Ovary (tissue), 9 donors: ENCODE measurements around the gene DAZAP2. TPM values are rescaled to one million over a fixed set of nuclear protein-coding genes. Genes with fewer than 3 reads are reported as not detected.

ENCODE experiments used
- polyA plus RNA-seq, 2 donors: library from polyadenylated mRNA; stranded (reverse); fragments of 200-250 nt in 1 of 2; fragments of 350-450 nt in 1 of 2; fragmentation: Illumina TruSeq in 1 of 2; extraction: RNeasy Lipid Tissue Mini Kit (QIAGEN cat#74804) in 1 of 2; gene quantifications; one replicate each; pipeline ENCODE4 v1.2.3, GENCODE V29; 2013 to 2014
- total RNA-seq, 7 donors: library from RNA; depleted of rRNA in 2 of 7; stranded (reverse); fragments of >200 nt in 2 of 7; fragmentation: NEBNext Ultra II Directional in 3 of 7; extraction: Animal tissue kit (Norgen Biotek cat#: 25700) in 3 of 7; gene quantifications; one replicate each; pipeline versions ENCODE4 v1.1.0 to v1.2.4, GENCODE V29; 2016 to 2023
- donor health status: DM: no; HTN: no; CAD: no; lungs with moderate emphysema.
- donor health status: DM: no; HTN: no; CAD: no.
- donor health status: Bipolar disorder and iron deficiency.
- donor health status: DM: yes; HTN: yes; CAD: no.
- donor health status: DM: no; HTN: no; CAD: no.
- donor health status: DM: yes; HTN: yes; CAD: no.

DAZAP2 gene
- total and polyA plus RNA-seq, 9 donors = 123 to 323 (median 156) TPM

Other genes with a start within 250 kb of the DAZAP2 start
- 10 to 100 TPM; 32.3 to 48.8 (median 41.1) TPM for gene SLC11A2, start 212.4 kb upstream of the DAZAP2 start, total RNA-seq
- 10 to 100 TPM; 13.6 to 24.2 TPM for gene SLC11A2, start 212.4 kb upstream of the DAZAP2 start, polyA plus RNA-seq
- 10 to 100 TPM; 53.5 to 75.0 (median 68.4) TPM for gene LETMD1, start 190.5 kb upstream of the DAZAP2 start, total RNA-seq
- 100 to 1,000 TPM in 1 of 2 donors, 10 to 100 TPM in 1; 90.3 to 122 TPM for gene LETMD1, start 190.5 kb upstream of the DAZAP2 start, polyA plus RNA-seq
- 10 to 100 TPM; 18.3 to 32.2 (median 28.7) TPM for gene CSRNP2, start 155.2 kb upstream of the DAZAP2 start, total RNA-seq
- gene CSRNP2, start 155.2 kb upstream of the DAZAP2 start, polyA plus RNA-seq = 10 to 100 TPM; 16.1 to 22.7 TPM
- 10 to 100 TPM; 10.5 to 32.0 (median 22.7) TPM for gene TFCP2, start 65.7 kb upstream of the DAZAP2 start, total RNA-seq
- gene TFCP2, start 65.7 kb upstream of the DAZAP2 start, polyA plus RNA-seq = 10 to 100 TPM; 14.9 to 27.7 TPM
- gene POU6F1, start 20.8 kb upstream of the DAZAP2 start, total RNA-seq = 10 to 100 TPM; 15.3 to 48.8 (median 30.2) TPM
- gene POU6F1, start 20.8 kb upstream of the DAZAP2 start, polyA plus RNA-seq = 10 to 100 TPM; 11.8 to 17.5 TPM
- gene SMAGP, start 31.6 kb downstream of the DAZAP2 start, total RNA-seq = 10 to 100 TPM in 3 of 7 donors, 1 to 10 TPM in 4; 5.2 to 17.6 (median 9.4) TPM
- gene SMAGP, start 31.6 kb downstream of the DAZAP2 start, polyA plus RNA-seq = 10 to 100 TPM in 1 of 2 donors, 1 to 10 TPM in 1; 7.2 to 36.5 TPM
- 1 to 10 TPM; 1.1 to 3.5 (median 1.5) TPM for gene BIN2, start 85.3 kb downstream of the DAZAP2 start, total RNA-seq
- gene BIN2, start 85.3 kb downstream of the DAZAP2 start, polyA plus RNA-seq = 1 to 10 TPM; 1.1 to 7.6 TPM
- not detected for gene CELA1, start 107.9 kb downstream of the DAZAP2 start, total RNA-seq
- not detected for gene CELA1, start 107.9 kb downstream of the DAZAP2 start, polyA plus RNA-seq
- gene GALNT6, start 152.6 kb downstream of the DAZAP2 start, total RNA-seq = 10 to 100 TPM in 2 of 7 donors, 1 to 10 TPM in 4, under 1 TPM in 1; 0.56 to 14.5 (median 4.0) TPM
- gene GALNT6, start 152.6 kb downstream of the DAZAP2 start, polyA plus RNA-seq = 1 to 10 TPM in 1 of 2 donors, under 1 TPM in 1; 0.51 to 2.7 TPM
- 10 to 100 TPM in 4 of 7 donors, 1 to 10 TPM in 3; 4.7 to 18.5 (median 10.6) TPM for gene SLC4A8, start 186.0 kb downstream of the DAZAP2 start, total RNA-seq
- gene SLC4A8, start 186.0 kb downstream of the DAZAP2 start, polyA plus RNA-seq = 1 to 10 TPM; 1.5 to 4.7 TPM